CD4-positive, CD25-positive, alpha-beta regulatory T cell (primary cell): ENCODE measurements around the gene QPCTL. TPM values are rescaled to one million over a fixed set of nuclear protein-coding genes. Genes with fewer than 3 reads are reported as not detected.

Experiments used
- ATAC-seq, 2 donors: fragments of 150-1000 bp; cut with Tn5 transposase; one replicate each; pipeline ENCODE4 v1.10.0; 2021; ENCODE audit warnings: low read depth in 2 of 2, moderate number of reproducible peaks in 2 of 2, moderate library complexity in 1 of 2
- DNase-seq, 3 donors: peaks; one replicate each; pipeline versions ENCODE4 v3.0.0 to v3.0.0-alpha.2; 2012 to 2022; ENCODE audit warnings: mixed read lengths in 1 of 3
- H3K27ac ChIP-seq: one replicate; pipeline ENCODE4 v1.7.0; 2013; ENCODE audit warnings: mild to moderate bottlenecking, low read length; ENCODE audit not compliant: insufficient read depth, poor library complexity, severe bottlenecking
- H3K27me3 ChIP-seq: one replicate; pipeline ENCODE4 v1.7.0; 2013; ENCODE audit warnings: low read length; ENCODE audit not compliant: control insufficient read depth, insufficient read depth
- H3K36me3 ChIP-seq: one replicate; pipeline ENCODE4 v1.7.0; 2013; ENCODE audit warnings: mild to moderate bottlenecking, low read length, moderate library complexity; ENCODE audit not compliant: control insufficient read depth, insufficient read depth
- H3K4me1 ChIP-seq: 2 replicates; pipeline ENCODE4 v1.7.0; 2013; ENCODE audit warnings: mild to moderate bottlenecking, low read length; ENCODE audit not compliant: insufficient read depth, control insufficient read depth, poor library complexity, severe bottlenecking
- H3K4me3 ChIP-seq: one replicate; pipeline ENCODE4 v1.7.0; 2013; ENCODE audit warnings: low read depth, mild to moderate bottlenecking, low read length, moderate library complexity
- H3K9me3 ChIP-seq, 2 experiments: 1 replicate in 1 of 2; 2 replicates in 1 of 2; pipeline ENCODE4 v1.7.0; 2013; ENCODE audit warnings: low read length in 2 of 2, mild to moderate bottlenecking in 1 of 2, moderate library complexity in 1 of 2; ENCODE audit not compliant: control insufficient read depth in 2 of 2
- H3K27ac Mint-ChIP-seq, 3 donors: one replicate each; pipeline ENCODE4 v1.8.0; 2020 to 2022; ENCODE audit warnings: mild to moderate bottlenecking in 3 of 3, mixed read lengths in 3 of 3, moderate library complexity in 2 of 3
- H3K27me3 Mint-ChIP-seq: one replicate; pipeline ENCODE4 v1.8.0; 2022; ENCODE audit warnings: mild to moderate bottlenecking, mixed read lengths
- H3K36me3 Mint-ChIP-seq: one replicate; pipeline ENCODE4 v1.8.0; 2020; ENCODE audit warnings: mixed read lengths
- H3K4me1 Mint-ChIP-seq, 4 donors: one replicate each; pipeline ENCODE4 v1.8.0; 2020 to 2022; ENCODE audit warnings: mixed read lengths in 4 of 4, mild to moderate bottlenecking in 1 of 4
- H3K4me3 Mint-ChIP-seq, 4 donors: one replicate each; pipeline ENCODE4 v1.8.0; 2020 to 2022; ENCODE audit warnings: mild to moderate bottlenecking in 4 of 4, mixed read lengths in 4 of 4, moderate library complexity in 3 of 4
- H3K9me3 Mint-ChIP-seq, 7 donors: one replicate each; pipeline ENCODE4 v1.8.0; 2020 to 2022; ENCODE audit warnings: mixed read lengths in 7 of 7, mild to moderate bottlenecking in 3 of 7, moderate library complexity in 2 of 7
- polyA plus RNA-seq, 4 donors: library from polyadenylated mRNA; unstranded; fragments of 300-500 nt; fragmentation: Illumina TruSeq; gene quantifications; one replicate each; pipeline ENCODE4 v1.2.3, GENCODE V29; 2021
- total RNA-seq: library from RNA; stranded (reverse); gene quantifications from one replicate; pipeline ENCODE4 v1.2.3, GENCODE V29; 2022

The QPCTL gene
- total and polyA plus RNA-seq, 5 donors from 2014 or later = 0.37 to 10.0 (median 0.62) TPM

GRCh38 chr19:45730368-45731288 lies 38.2 kb downstream of the QPCTL start, which contains the start of gene FBXO46:
Gene FBXO46, minus strand, starts transcription at chr19:45730896. Its CDS starts 17,401 bp downstream, at chr19:45713495.
- Histone ChIP-seq H3K4me3 (peak within 1 kb of the TSS; percentile 88), H3K9me3 (no peaks in the 10 kb centered on the region), H3K27ac (peak within 1 kb of the TSS; percentile 83), H3K4me1 (peaks cover 26% of the 10 kb centered on the region), H3K27me3 (no peaks in the 10 kb centered on the region), H3K36me3 (no peaks in the 10 kb centered on the region)
- H3K36me3 Mint-ChIP-seq = no peaks in the 10 kb centered on the region
- H3K4me1 Mint-ChIP-seq = peaks cover 0 to 47% (median 32%) of the 10 kb centered on the region in 4 donors
- peak within 1 kb of the TSS; percentile 77 to 97 (median 92) for H3K27ac Mint-ChIP-seq
- peaks cover 0 to 2% (median 0%) of the 10 kb centered on the region in 7 donors for H3K9me3 Mint-ChIP-seq
- H3K4me3 Mint-ChIP-seq = peak within 1 kb of the TSS; percentile 90 to 97 (median 96)
- DNase-seq (peak; percentile 90 to 96 (median 92)), ATAC-seq (peak; percentile 97 to 98)
- H3K27me3 Mint-ChIP-seq = no peaks in the 10 kb centered on the region

GRCh38 chr19:45733160-45733810 lies 40.8 kb downstream of the QPCTL start, which contains the start of gene MEIOSIN:
Gene MEIOSIN, plus strand, starts transcription at chr19:45733439. Its CDS starts 1,938 bp downstream, at chr19:45735377.
- Mint-ChIP-seq H3K27ac (no peak within 1 kb of the TSS), H3K36me3 (no peaks in the 10 kb centered on the region), H3K4me3 (peak within 1 kb of the TSS in 3 of 4 donors; percentile 48 to 95 (median 62)), H3K27me3 (peaks cover 8% of the 10 kb centered on the region), H3K4me1 (peaks cover 0 to 24% (median 16%) of the 10 kb centered on the region in 4 donors), H3K9me3 (peaks cover 0 to 2% (median 0%) of the 10 kb centered on the region in 7 donors)
- DNase-seq (no peak), ATAC-seq (no peak)
- Histone ChIP-seq H3K4me1 (peaks cover 21% of the 10 kb centered on the region), H3K36me3 (no peaks in the 10 kb centered on the region), H3K27ac (no peak within 1 kb of the TSS), H3K4me3 (no peak within 1 kb of the TSS), H3K27me3 (peaks cover 4% of the 10 kb centered on the region), H3K9me3 (no peaks in the 10 kb centered on the region)

GRCh38 chr19:45739498-45740439 lies 47.3 kb downstream of the QPCTL start:
- H3K4me3 Mint-ChIP-seq = no peak overlapping the region
- DNase-seq (no peak), ATAC-seq (no peak)
- Histone ChIP-seq H3K36me3 (no peaks in the 10 kb centered on the region), H3K27me3 (peaks cover 4% of the 10 kb centered on the region), H3K27ac (no peak overlapping the region), H3K9me3 (no peaks in the 10 kb centered on the region), H3K4me3 (no peak overlapping the region), H3K4me1 (no peaks in the 10 kb centered on the region)
- H3K36me3 Mint-ChIP-seq = no peaks in the 10 kb centered on the region
- peaks cover 15% of the 10 kb centered on the region for H3K27me3 Mint-ChIP-seq
- no peak overlapping the region for H3K27ac Mint-ChIP-seq
- H3K9me3 Mint-ChIP-seq = no peaks in the 10 kb centered on the region
- no peaks in the 10 kb centered on the region for H3K4me1 Mint-ChIP-seq

- DNase-seq (no peak), ATAC-seq (no peak)
- Histone ChIP-seq H3K27ac (no peak overlapping the region), H3K9me3 (no peaks in the 10 kb centered on the region), H3K36me3 (no peaks in the 10 kb centered on the region), H3K4me3 (no peak overlapping the region), H3K27me3 (peaks cover 2% of the 10 kb centered on the region), H3K4me1 (no peaks in the 10 kb centered on the region)
- no peaks in the 10 kb centered on the region for H3K9me3 Mint-ChIP-seq
- peaks cover 27% of the 10 kb centered on the region for H3K27me3 Mint-ChIP-seq
- H3K36me3 Mint-ChIP-seq = no peaks in the 10 kb centered on the region
- H3K4me1 Mint-ChIP-seq = no peaks in the 10 kb centered on the region
- no peak overlapping the region for H3K4me3 Mint-ChIP-seq
- H3K27ac Mint-ChIP-seq = no peak overlapping the region
Observed at GRCh38 chr19:45742969-45743368, 50.5 kb downstream of the QPCTL start.

GRCh38 chr19:45745606-45746005 lies 53.1 kb downstream of the QPCTL start:
- H3K27ac Mint-ChIP-seq = no peak overlapping the region
- Histone ChIP-seq H3K36me3 (no peaks in the 10 kb centered on the region), H3K27ac (no peak overlapping the region), H3K4me1 (no peaks in the 10 kb centered on the region), H3K9me3 (no peaks in the 10 kb centered on the region), H3K4me3 (no peak overlapping the region), H3K27me3 (no peaks in the 10 kb centered on the region)
- no peak for ATAC-seq
- no peak overlapping the region for H3K4me3 Mint-ChIP-seq
- no peaks in the 10 kb centered on the region for H3K4me1 Mint-ChIP-seq
- no peaks in the 10 kb centered on the region for H3K36me3 Mint-ChIP-seq
- peaks cover 19% of the 10 kb centered on the region for H3K27me3 Mint-ChIP-seq
- no peaks in the 10 kb centered on the region for H3K9me3 Mint-ChIP-seq
- no peak for DNase-seq

GRCh38 chr19:45746866-45747265 lies 54.4 kb downstream of the QPCTL start:
- Mint-ChIP-seq H3K4me3 (no peak overlapping the region), H3K9me3 (no peaks in the 10 kb centered on the region), H3K27ac (peak overlapping the region in 1 of 3 donors; percentile 56), H3K36me3 (no peaks in the 10 kb centered on the region), H3K27me3 (peaks cover 19% of the 10 kb centered on the region), H3K4me1 (no peaks in the 10 kb centered on the region)
- no peaks in the 10 kb centered on the region for H3K27me3 ChIP-seq
- H3K36me3 ChIP-seq = no peaks in the 10 kb centered on the region
- DNase-seq = no peak
- no peak overlapping the region for H3K27ac ChIP-seq
- H3K4me1 ChIP-seq = no peaks in the 10 kb centered on the region
- no peak overlapping the region for H3K4me3 ChIP-seq
- no peaks in the 10 kb centered on the region for H3K9me3 ChIP-seq
- ATAC-seq = no peak

- no peaks in the 10 kb centered on the region for H3K9me3 Mint-ChIP-seq
- no peak for ATAC-seq
- H3K4me3 Mint-ChIP-seq = no peak overlapping the region
- no peaks in the 10 kb centered on the region for H3K4me1 Mint-ChIP-seq
- H3K27me3 Mint-ChIP-seq = peaks cover 19% of the 10 kb centered on the region
- Histone ChIP-seq H3K4me1 (no peaks in the 10 kb centered on the region), H3K4me3 (no peak overlapping the region), H3K36me3 (no peaks in the 10 kb centered on the region), H3K9me3 (no peaks in the 10 kb centered on the region), H3K27me3 (no peaks in the 10 kb centered on the region), H3K27ac (no peak overlapping the region)
- no peaks in the 10 kb centered on the region for H3K36me3 Mint-ChIP-seq
- H3K27ac Mint-ChIP-seq = peak overlapping the region in 1 of 3 donors; percentile 15
- DNase-seq = no peak
Observed at GRCh38 chr19:45747513-45747912, 55.0 kb downstream of the QPCTL start.
